Keratinocyte (primary cell): ENCODE data around the gene SCAF8. TPM values are rescaled to one million over a fixed set of nuclear protein-coding genes. Genes with fewer than 3 reads are reported as not detected.

Experiments
- DNase-seq: peaks from one replicate; pipeline ENCODE4 v3.0.0-alpha.2; 2011; ENCODE audit warnings: low read depth, missing footprints, low spot score
- FAIRE-seq: peaks from 2 replicates; lab custom pipeline; 2011; peaks lifted over from hg19 to GRCh38; lab: Jason Lieb, UNC
- H2AFZ ChIP-seq: 2 replicates; pipeline ENCODE4 v1.6.0; 2012; ENCODE audit warnings: low read length, control low read depth, inconsistent platforms; ENCODE audit not compliant: control insufficient read depth
- H3K27ac ChIP-seq: 2 replicates; pipeline ENCODE4 v1.5.1; 2011; ENCODE audit warnings: low read length; ENCODE audit not compliant: control insufficient read depth, insufficient read depth
- H3K27me3 ChIP-seq: 3 replicates; pipeline ENCODE4 v1.6.0; 2011; ENCODE audit warnings: low read length; ENCODE audit not compliant: control insufficient read depth, insufficient read depth; ENCODE audit errors: extremely low read depth
- H3K36me3 ChIP-seq, 2 experiments: 2 replicates in 1 of 2; 3 replicates in 1 of 2; pipeline ENCODE4 v1.5.1; 2011; ENCODE audit warnings: low read length in 2 of 2, mild to moderate bottlenecking in 1 of 2; ENCODE audit not compliant: control insufficient read depth in 2 of 2, insufficient read depth in 2 of 2; ENCODE audit errors: extremely low read depth in 1 of 2
- H3K4me1 ChIP-seq: 3 replicates; pipeline ENCODE4 v1.5.1; 2011; ENCODE audit warnings: low read length; ENCODE audit not compliant: control insufficient read depth, insufficient read depth; ENCODE audit errors: extremely low read depth
- H3K4me2 ChIP-seq: 3 replicates; pipeline ENCODE4 v1.6.0; 2011; ENCODE audit warnings: low read depth, low read length; ENCODE audit not compliant: control insufficient read depth, insufficient read depth; ENCODE audit errors: extremely low read depth
- H3K4me3 ChIP-seq, 3 experiments: fragments of 200-600 bp in 1 of 3; sonication (generic) in 1 of 3; 2 replicates in 2 of 3; 3 replicates in 1 of 3; pipeline ENCODE4 v1.5.1; 2011 to 2016; ENCODE audit warnings: low read length in 3 of 3, mild to moderate bottlenecking in 3 of 3, control low read depth in 2 of 3, inconsistent platforms in 1 of 3, low read depth in 1 of 3, mixed read lengths in 1 of 3, mixed run types in 1 of 3, moderate library complexity in 1 of 3; ENCODE audit not compliant: control insufficient read depth in 2 of 3, insufficient read depth in 2 of 3; ENCODE audit errors: extremely low read depth in 1 of 3
- H3K79me2 ChIP-seq: 2 replicates; pipeline ENCODE4 v1.6.0; 2012; ENCODE audit warnings: low read length; ENCODE audit not compliant: control insufficient read depth, insufficient read depth
- H3K9ac ChIP-seq: 3 replicates; pipeline ENCODE4 v1.6.0; 2011; ENCODE audit warnings: low read length; ENCODE audit not compliant: control insufficient read depth, insufficient read depth; ENCODE audit errors: extremely low read depth
- H3K9me1 ChIP-seq: 3 replicates; pipeline ENCODE4 v1.6.0; 2011; ENCODE audit warnings: low read length; ENCODE audit not compliant: control insufficient read depth, insufficient read depth; ENCODE audit errors: extremely low read depth
- H3K9me3 ChIP-seq: 2 replicates; pipeline ENCODE4 v1.5.1; 2012; ENCODE audit warnings: low read depth, low read length; ENCODE audit not compliant: control insufficient read depth
- H4K20me1 ChIP-seq: 3 replicates; pipeline ENCODE4 v1.6.0; 2011; ENCODE audit warnings: low read length; ENCODE audit not compliant: control insufficient read depth, insufficient read depth; ENCODE audit errors: extremely low read depth
- CTCF ChIP-seq, 3 experiments: IDR thresholded peaks in 1 of 3; conservative IDR thresholded peaks in 1 of 3; optimal IDR thresholded peaks in 1 of 3; 2 replicates in 2 of 3; 3 replicates in 1 of 3; pipeline versions ENCODE3 to v1.5.1; 2011; ENCODE audit warnings: low read length in 3 of 3, mild to moderate bottlenecking in 3 of 3, moderate library complexity in 2 of 3, control low read depth in 1 of 3, inconsistent platforms in 1 of 3; ENCODE audit not compliant: insufficient read depth in 2 of 3; ENCODE audit errors: extremely low read depth in 1 of 3
- EZH2 ChIP-seq: IDR thresholded peaks from one replicate; pipeline ENCODE4 v1.6.1; 2012; ENCODE audit warnings: inconsistent platforms, mild to moderate bottlenecking, low read length, moderate library complexity
- dilution Hi-C: fragments of 300-500 bp; cut with MboI; formaldehyde crosslinking; loops from one replicate; pipeline ENCODE4 v1.7.0; 2020; ENCODE audit warnings: low sequenced_read_pairs; ENCODE audit not compliant: extremely low pct_ligation_motif_present
- polyA plus RNA-seq, 5 experiments: library from polyadenylated mRNA; depleted of rRNA in 3 of 5; stranded (reverse) in 3 of 5; stranded (forward) in 1 of 5; unstranded in 1 of 5; fragments of >200 nt; gene quantifications; 1 replicate in 1 of 5; 2 replicates in 3 of 5; 3 replicates in 1 of 5; pipeline versions ENCODE4 v1.2.1 to v1.2.3, GENCODE V29; 2011 to 2012; ENCODE audit warnings: missing spikeins in 2 of 5, low read depth in 1 of 5, low replicate concordance in 1 of 5

The SCAF8 gene
- polyA plus RNA-seq, 1 donor (not counting 4 experiments of a cell fraction or from before 2014, with no cell fraction given): 19.1 TPM

DNA sequence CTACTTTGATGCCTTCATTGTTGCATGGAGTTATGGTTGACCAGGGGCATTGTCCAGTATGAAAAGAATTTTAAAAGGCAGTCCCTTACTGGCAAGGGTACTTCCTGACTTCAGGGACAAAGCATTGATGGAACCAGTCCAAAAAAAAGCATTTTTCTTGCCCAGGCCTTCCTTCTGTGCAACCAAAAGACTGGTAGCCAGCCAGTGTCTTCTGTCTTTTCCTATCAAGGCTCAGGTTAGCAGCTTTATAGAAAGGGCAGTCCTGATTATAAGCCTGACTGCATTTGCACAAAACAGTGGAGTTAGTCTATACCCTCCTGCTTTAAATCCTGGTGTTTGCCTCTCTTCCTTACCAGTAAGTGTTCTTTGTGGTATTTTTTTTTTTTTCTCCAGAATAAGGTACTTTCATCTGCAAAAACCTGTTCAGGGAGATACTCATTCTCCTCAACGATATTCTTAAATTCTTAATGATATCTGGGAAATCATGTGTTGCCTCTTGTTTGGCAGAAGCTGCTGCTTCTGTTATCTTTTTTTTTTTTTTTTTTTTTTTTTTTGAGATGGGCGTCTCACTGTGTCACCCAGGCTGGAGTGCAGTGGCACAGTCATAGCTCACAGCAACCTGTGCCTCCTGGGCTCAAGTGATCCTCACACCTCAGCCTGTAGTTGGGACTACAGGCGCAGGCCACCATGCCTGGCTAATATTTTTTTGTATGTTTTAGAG lies 33.9 kb downstream of the SCAF8 start:
- H3K27ac ChIP-seq: no peak overlapping the region
- H3K36me3 ChIP-seq: no peaks in the 10 kb centered on the region
- H3K9me1 ChIP-seq: peaks cover 3% of the 10 kb centered on the region
- H4K20me1 ChIP-seq: peaks cover 30% of the 10 kb centered on the region
- H3K9me3 ChIP-seq: no peaks in the 10 kb centered on the region
- no peak overlapping the region for H2AFZ ChIP-seq
- H3K4me3 ChIP-seq: no peak overlapping the region
- dilution Hi-C loops: no loop called here
- H3K27me3 ChIP-seq: no peaks in the 10 kb centered on the region
- no peaks in the 10 kb centered on the region for H3K4me1 ChIP-seq
- no peak overlapping the region for H3K9ac ChIP-seq
- H3K4me2 ChIP-seq: no peak overlapping the region
- FAIRE-seq (no peak), DNase-seq (no peak)
- TF ChIP-seq EZH2 (no peak), CTCF (optimal IDR thresholded peaks at IDR 0.05 in 1 of 3, IDR thresholded peaks at IDR 0.05 in 1 of 3, conservative IDR thresholded peaks at IDR 0.05 in 1 of 3; ENCODE audit: extremely low read depth in 1 of 3, insufficient read depth in 2 of 3, low read length in 3 of 3) (no peak)
- peaks cover 99% of the 10 kb centered on the region for H3K79me2 ChIP-seq

DNA sequence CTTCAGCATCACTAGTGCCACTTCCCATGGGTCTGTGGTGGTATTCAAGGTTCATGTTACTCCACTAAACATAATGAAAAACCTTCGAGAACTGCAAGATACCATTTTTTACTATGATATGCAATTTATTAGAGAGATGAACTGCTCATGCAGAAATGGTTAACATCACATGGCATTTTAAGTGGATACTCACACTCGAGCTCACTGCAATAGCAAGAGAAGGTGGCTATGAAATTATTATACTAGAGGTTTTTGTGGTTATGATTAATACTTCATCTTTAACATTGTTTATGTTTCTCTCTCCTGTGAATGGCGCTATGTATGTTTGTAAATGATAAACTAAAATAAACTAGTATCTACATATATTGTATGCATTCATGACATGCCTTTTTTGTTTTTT lies 35.1 kb downstream of the SCAF8 start:
- no peaks in the 10 kb centered on the region for H3K9me3 ChIP-seq
- FAIRE-seq: no peak
- no peak overlapping the region for H3K9ac ChIP-seq
- H3K9me1 ChIP-seq: peaks cover 3% of the 10 kb centered on the region
- dilution Hi-C loops: no loop called here
- no peak overlapping the region for H2AFZ ChIP-seq
- H3K79me2 ChIP-seq: peaks cover 99% of the 10 kb centered on the region
- no peaks in the 10 kb centered on the region for H3K27me3 ChIP-seq
- TF ChIP-seq CTCF (optimal IDR thresholded peaks at IDR 0.05 in 1 of 3, IDR thresholded peaks at IDR 0.05 in 1 of 3, conservative IDR thresholded peaks at IDR 0.05 in 1 of 3; ENCODE audit: extremely low read depth in 1 of 3, insufficient read depth in 2 of 3, low read length in 3 of 3) (no peak), EZH2 (no peak)
- peaks cover 28% of the 10 kb centered on the region for H4K20me1 ChIP-seq
- no peak overlapping the region for H3K4me3 ChIP-seq
- no peak for DNase-seq
- H3K4me1 ChIP-seq: no peaks in the 10 kb centered on the region
- no peak overlapping the region for H3K27ac ChIP-seq
- no peaks in the 10 kb centered on the region for H3K36me3 ChIP-seq
- H3K4me2 ChIP-seq: no peak overlapping the region
